HepG2 (cell line): Measurements from ENCODE around the gene PRICKLE3. TPM values are rescaled to one million over a fixed set of nuclear protein-coding genes. Genes with fewer than 3 reads are reported as not detected.

Experiments used
- ATAC-seq: fragments of 200-7000 bp; cut with Tn5 transposase; 3 replicates; pipeline ENCODE4 v1.9.1; 2020; ENCODE audit warnings: mild to moderate bottlenecking, moderate library complexity
- BruUV-seq: library from RNA; stranded (reverse); fragments of 400-500 nt; replicated peaks from 2 replicates; lab custom pipeline; 2021; lab: Mats Ljungman, UMichigan
- CTCF ChIA-PET: fragments of 300-600 bp; formaldehyde crosslinking; extraction: SDS; loops from one replicate; lab custom pipeline; 2021; ENCODE audit warnings: low total read pairs, inconsistent platforms, low intra/inter-chr PET ratio; lab: Yijun Ruan, JAX
- POLR2A ChIA-PET: fragments of 350-600 bp; sonication (Branson Sonifier 250); formaldehyde crosslinking; loops from one replicate; lab custom pipeline; 2020; ENCODE audit warnings: antibody characterized with exemption, inconsistent platforms; lab: Yijun Ruan, JAX
- DNase-seq: peaks from one replicate; pipeline ENCODE4 v3.0.0-alpha.2; 2015; ENCODE audit warnings: low spot score
- FAIRE-seq: peaks from 3 replicates; lab custom pipeline; 2011; peaks lifted over from hg19 to GRCh38; lab: Jason Lieb, UNC
- H2AFZ ChIP-seq: one replicate; pipeline ENCODE4 v1.6.1; 2011; ENCODE audit warnings: low read length, inconsistent platforms
- H3K27ac ChIP-seq: fragments of 300-600 bp; 3 replicates; pipeline ENCODE4 v1.8.0; 2011; ENCODE audit warnings: mixed run types, mild to moderate bottlenecking, mixed read lengths, low read length, inconsistent platforms; ENCODE audit not compliant: insufficient read depth; ENCODE audit errors: extremely low read length
- H3K27me3 ChIP-seq, 2 experiments: fragments of 200-600 bp in 1 of 2; 2 replicates in 1 of 2; 3 replicates in 1 of 2; pipeline versions ENCODE4 v1.6.0 to v1.8.0; 2011; ENCODE audit warnings: low read length in 2 of 2, mild to moderate bottlenecking in 2 of 2, moderate library complexity in 2 of 2, inconsistent platforms in 1 of 2; ENCODE audit not compliant: insufficient read depth in 2 of 2, control insufficient read depth in 1 of 2
- H3K36me3 ChIP-seq, 2 experiments: fragments of 200-600 bp in 1 of 2; replicated peaks in 1 of 2; 2 replicates in 1 of 2; 3 replicates in 1 of 2; pipeline versions ENCODE4 v1.5.1 to v1.8.0; 2011; ENCODE audit warnings: low read length in 2 of 2, inconsistent platforms in 1 of 2; ENCODE audit not compliant: insufficient read depth in 2 of 2, control insufficient read depth in 1 of 2
- H3K4me1 ChIP-seq: 2 replicates; pipeline ENCODE4 v1.5.1; 2012; ENCODE audit warnings: low read length, inconsistent platforms; ENCODE audit not compliant: insufficient read depth
- H3K4me2 ChIP-seq: 2 replicates; pipeline ENCODE4 v1.6.0; 2011; ENCODE audit warnings: low read depth, low read length, inconsistent platforms
- H3K4me3 ChIP-seq, 3 experiments: fragments of 200-600 bp in 1 of 3; sonication (generic), shearing (Covaris generic) in 1 of 3; replicated peaks in 1 of 3; 2 replicates each; pipeline ENCODE4 v1.5.1; 2011 to 2016; ENCODE audit warnings: low read length in 3 of 3, inconsistent platforms in 2 of 3, low read depth in 2 of 3, mild to moderate bottlenecking in 2 of 3, control low read depth in 1 of 3, mixed read lengths in 1 of 3; ENCODE audit not compliant: insufficient read depth in 1 of 3
- H3K79me2 ChIP-seq: one replicate; pipeline ENCODE4 v1.6.1; 2011; ENCODE audit warnings: low read length, inconsistent platforms; ENCODE audit not compliant: insufficient read depth
- H3K9ac ChIP-seq: 2 replicates; pipeline ENCODE4 v1.6.0; 2011; ENCODE audit warnings: mild to moderate bottlenecking, low read depth, low read length, inconsistent platforms; ENCODE audit not compliant: insufficient read depth
- H3K9me3 ChIP-seq: 2 replicates; pipeline ENCODE4 v1.5.1; 2012; ENCODE audit warnings: mild to moderate bottlenecking, low read length
- H4K20me1 ChIP-seq: 2 replicates; pipeline ENCODE4 v1.6.0; 2011; ENCODE audit warnings: inconsistent platforms, mild to moderate bottlenecking, low read length, moderate library complexity; ENCODE audit not compliant: insufficient read depth
- BCLAF1 ChIP-seq: fragments of 450-650 bp; IDR thresholded peaks from 2 replicates; pipeline ENCODE4 v1.6.1; 2017; ENCODE audit warnings: mild to moderate bottlenecking
- FIP1L1 ChIP-seq: fragments of 200-400 bp; formaldehyde crosslinking; IDR thresholded peaks from 2 replicates; pipeline ENCODE4 v1.6.1; 2018; ENCODE audit warnings: low read depth, mild to moderate bottlenecking, low read length, moderate library complexity, borderline replicate concordance; ENCODE audit not compliant: insufficient read depth
- MIER2 ChIP-seq: IDR thresholded peaks from 2 replicates; pipeline ENCODE4 v1.6.1; 2016; ENCODE audit warnings: missing biosample characterization, missing genetic modification reagents
- TIGD3 ChIP-seq: sonication (generic); formaldehyde crosslinking; IDR thresholded peaks from 2 replicates; pipeline ENCODE4 v1.5.1; 2020; ENCODE audit warnings: mild to moderate bottlenecking, missing genetic modification reagents, borderline replicate concordance
- ZNF556 ChIP-seq: sonication (generic); formaldehyde crosslinking; IDR thresholded peaks from 2 replicates; pipeline ENCODE4 v1.4.0; 2020; ENCODE audit warnings: mild to moderate bottlenecking, missing genetic modification reagents, borderline replicate concordance
- WGBS: methylation state at CpG from one replicate; pipeline ENCODE4 v1.1.6; 2017; ENCODE audit warnings: low lambda C conversion rate; 5-methylcytosine and 5-hydroxymethylcytosine counted together
- in situ Hi-C: cut with HindIII; loops from 2 replicates; pipeline ENCODE4 v1.10.0; 2017; ENCODE audit warnings: low pct_unique_long_range_greater_than_20kb; ENCODE audit not compliant: extremely low pct_ligation_motif_present
- intact Hi-C: fragments of 100-400 bp; cut with micrococcal nuclease; formaldehyde crosslinking; loops from one replicate; pipeline ENCODE4 v1.10.0; 2022; ENCODE audit not compliant: unreplicated experiment
- polyA plus RNA-seq, 8 experiments: library from polyadenylated mRNA; depleted of rRNA in 3 of 8; stranded (reverse) in 7 of 8; unstranded in 1 of 8; fragments of >200 nt; fragmentation: Illumina TruSeq in 4 of 8; extraction: Trizol in 4 of 8; gene quantifications; 2 replicates each; pipeline versions ENCODE4 v1.2.1 to v1.2.3, GENCODE V29; 2011 to 2016; ENCODE audit warnings: low read depth in 4 of 8, missing spikeins in 1 of 8, mixed read lengths in 1 of 8; ENCODE audit not compliant: insufficient read depth in 1 of 8
- total RNA-seq, 5 experiments: library from RNA; depleted of rRNA; stranded (reverse); fragments of >200 nt; fragmentation: Illumina TruSeq; extraction: Trizol; gene quantifications; 2 replicates each; pipeline ENCODE4 v1.2.3, GENCODE V29; 2016; ENCODE audit warnings: low read depth in 1 of 5
- TF ChIP-seq, protein P1 (sequence below): sonication (generic); formaldehyde crosslinking; IDR thresholded peaks from 2 replicates; pipeline ENCODE4 v1.4.0; 2020; ENCODE audit warnings: missing genetic modification reagents

The PRICKLE3 gene
- total and polyA plus RNA-seq, 2 of the 13 experiments (the other 11 are each of a cell fraction or from before 2014, with no cell fraction given): 2.6 TPM

GRCh38 chrX:49214996-49215526 is 28.9 kb upstream of the PRICKLE3 start (continued):
- TF ChIP-seq BCLAF1: no peak

- in situ Hi-C loops (no loop called here), intact Hi-C loops (no loop called here)
- no peaks in the 10 kb centered on the region for H3K9me3 ChIP-seq
- no peak overlapping the region for H2AFZ ChIP-seq
- H4K20me1 ChIP-seq: no peaks in the 10 kb centered on the region
- no peaks in the 10 kb centered on the region for H3K4me1 ChIP-seq
- FAIRE-seq (no peak), ATAC-seq (no peak), DNase-seq (no peak)
- H3K79me2 ChIP-seq: no peaks in the 10 kb centered on the region
- H3K9ac ChIP-seq: no peak overlapping the region
- no peak overlapping the region for H3K4me3 ChIP-seq
- no peaks in the 10 kb centered on the region for H3K36me3 ChIP-seq
- TF ChIP-seq ZNF556 (no peak), TIGD3 (no peak), MIER2 (CRISPR knock-in tag) (no peak), FIP1L1 (no peak)
- TF ChIP-seq, protein P1, sequence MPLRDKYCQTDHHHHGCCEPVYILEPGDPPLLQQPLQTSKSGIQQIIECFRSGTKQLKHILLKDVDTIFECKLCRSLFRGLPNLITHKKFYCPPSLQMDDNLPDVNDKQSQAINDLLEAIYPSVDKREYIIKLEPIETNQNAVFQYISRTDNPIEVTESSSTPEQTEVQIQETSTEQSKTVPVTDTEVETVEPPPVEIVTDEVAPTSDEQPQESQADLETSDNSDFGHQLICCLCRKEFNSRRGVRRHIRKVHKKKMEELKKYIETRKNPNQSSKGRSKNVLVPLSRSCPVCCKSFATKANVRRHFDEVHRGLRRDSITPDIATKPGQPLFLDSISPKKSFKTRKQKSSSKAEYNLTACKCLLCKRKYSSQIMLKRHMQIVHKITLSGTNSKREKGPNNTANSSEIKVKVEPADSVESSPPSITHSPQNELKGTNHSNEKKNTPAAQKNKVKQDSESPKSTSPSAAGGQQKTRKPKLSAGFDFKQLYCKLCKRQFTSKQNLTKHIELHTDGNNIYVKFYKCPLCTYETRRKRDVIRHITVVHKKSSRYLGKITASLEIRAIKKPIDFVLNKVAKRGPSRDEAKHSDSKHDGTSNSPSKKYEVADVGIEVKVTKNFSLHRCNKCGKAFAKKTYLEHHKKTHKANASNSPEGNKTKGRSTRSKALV: no peak
- H3K4me2 ChIP-seq: no peak overlapping the region
- ChIA-PET POLR2A (no interaction called here), CTCF (no interaction called here)
- no peak overlapping the region for H3K27ac ChIP-seq
- H3K27me3 ChIP-seq: no peaks in the 10 kb centered on the region
- BruUV-seq: no TSS peak
- 0% methylated on average over 2 of the region's 2 CpGs for WGBS
Observed at GRCh38 chrX:49214416-49214815, 28.2 kb upstream of the PRICKLE3 start.
